Measurements from ENCODE around the gene SH3BP5. TPM values are rescaled to one million over a fixed set of nuclear protein-coding genes. Genes with fewer than 3 reads are reported as not detected.

SH3BP5 gene
- total RNA-seq, 1 donor from 2014 or later, result 6.3 TPM

- TF ChIP-seq CTCF (IDR thresholded peaks at IDR 0.05; ENCODE audit: insufficient read depth, low read length, severe bottlenecking), result no peak
- no peaks in the 10 kb centered on the region for H3K36me3 ChIP-seq (ENCODE audit: control insufficient read depth, insufficient read depth, low read length)
- no peaks in the 10 kb centered on the region for H3K27me3 ChIP-seq (ENCODE audit: control insufficient read depth, insufficient read depth, low read length)
- FAIRE-seq, result no peak
- DNase-seq (ENCODE audit: low read depth), result no peak
- no peak overlapping the region for H3K4me3 ChIP-seq (ENCODE audit: low read depth, low read length)
Observed at GRCh38 chr3:15336057-15336456, 3.7 kb upstream of the SH3BP5 start.

GRCh38 chr3:15333956-15334263 is 1.5 kb upstream of the SH3BP5 start:
- no peak for FAIRE-seq
- TF ChIP-seq CTCF (IDR thresholded peaks at IDR 0.05; ENCODE audit: insufficient read depth, low read length, severe bottlenecking), result no peak
- H3K4me3 ChIP-seq (ENCODE audit: low read depth, low read length), result no peak overlapping the region
- H3K27me3 ChIP-seq (ENCODE audit: control insufficient read depth, insufficient read depth, low read length), result no peaks in the 10 kb centered on the region
- DNase-seq (ENCODE audit: low read depth), result no peak
- H3K36me3 ChIP-seq (ENCODE audit: control insufficient read depth, insufficient read depth, low read length), result no peaks in the 10 kb centered on the region

GRCh38 chr3:15333099-15333955 is 941 bp upstream of the SH3BP5 start:
- no peak overlapping the region for H3K4me3 ChIP-seq (ENCODE audit: low read depth, low read length)
- no peaks in the 10 kb centered on the region for H3K27me3 ChIP-seq (ENCODE audit: control insufficient read depth, insufficient read depth, low read length)
- TF ChIP-seq CTCF (IDR thresholded peaks at IDR 0.05; ENCODE audit: insufficient read depth, low read length, severe bottlenecking), result no peak
- FAIRE-seq, result no peak
- no peaks in the 10 kb centered on the region for H3K36me3 ChIP-seq (ENCODE audit: control insufficient read depth, insufficient read depth, low read length)
- no peak for DNase-seq (ENCODE audit: low read depth)

GRCh38 chr3:15331606-15332404 is 581 bp downstream of the SH3BP5 start:
- no peaks in the 10 kb centered on the region for H3K36me3 ChIP-seq (ENCODE audit: control insufficient read depth, insufficient read depth, low read length)
- DNase-seq (ENCODE audit: low read depth) (no peak), FAIRE-seq (no peak)
- no peak for TF ChIP-seq CTCF (IDR thresholded peaks at IDR 0.05; ENCODE audit: insufficient read depth, low read length, severe bottlenecking)
- H3K4me3 ChIP-seq (ENCODE audit: low read depth, low read length), result peak overlapping the region; percentile 84
- H3K27me3 ChIP-seq (ENCODE audit: control insufficient read depth, insufficient read depth, low read length), result no peaks in the 10 kb centered on the region

- H3K27me3 ChIP-seq (ENCODE audit: control insufficient read depth, insufficient read depth, low read length), result no peaks in the 10 kb centered on the region
- FAIRE-seq (no peak), DNase-seq (ENCODE audit: low read depth) (no peak)
- no peak for TF ChIP-seq CTCF (IDR thresholded peaks at IDR 0.05; ENCODE audit: insufficient read depth, low read length, severe bottlenecking)
- peak overlapping the region; percentile 84 for H3K4me3 ChIP-seq (ENCODE audit: low read depth, low read length)
- H3K36me3 ChIP-seq (ENCODE audit: control insufficient read depth, insufficient read depth, low read length), result no peaks in the 10 kb centered on the region
Observed at GRCh38 chr3:15331072-15331605, 1.2 kb downstream of the SH3BP5 start.
